Natural killer cell (primary cell): ENCODE data around the gene TCEAL8. TPM values are rescaled to one million over a fixed set of nuclear protein-coding genes. Genes with fewer than 3 reads are reported as not detected.
A peak's percentile ranks its signal among the peaks of the same experiment; 100 is the strongest.

Experiments used
- ATAC-seq, 3 donors: fragments of 150-1000 bp in 2 of 3; fragments of 200-7000 bp in 1 of 3; cut with Tn5 transposase; 1 replicate in 1 of 3; 2 replicates in 2 of 3; pipeline ENCODE4 v1.10.0; 2021; ENCODE audit warnings: mild to moderate bottlenecking in 2 of 3, moderate library complexity in 2 of 3
- DNase-seq, 2 donors: peaks; one replicate each; pipeline versions ENCODE4 v3.0.0 to v3.0.0-alpha.2; 2013 to 2021; ENCODE audit warnings: mixed read lengths in 1 of 2
- H3K27ac ChIP-seq: one replicate; pipeline ENCODE4 v1.5.1; 2013; ENCODE audit warnings: mild to moderate bottlenecking, low read length
- H3K27me3 ChIP-seq: one replicate; pipeline ENCODE4 v1.6.1; 2013; ENCODE audit warnings: low read length; ENCODE audit not compliant: control insufficient read depth, insufficient read depth
- H3K36me3 ChIP-seq: one replicate; pipeline ENCODE4 v1.6.1; 2013; ENCODE audit warnings: low read length; ENCODE audit not compliant: control insufficient read depth, insufficient read depth
- H3K4me1 ChIP-seq: one replicate; pipeline ENCODE4 v1.6.1; 2013; ENCODE audit warnings: low read length; ENCODE audit not compliant: control insufficient read depth, insufficient read depth
- H3K4me3 ChIP-seq: one replicate; pipeline ENCODE4 v1.5.1; 2013; ENCODE audit warnings: low read length
- H3K9me3 ChIP-seq: one replicate; pipeline ENCODE4 v1.6.1; 2013; ENCODE audit warnings: low read length; ENCODE audit not compliant: control insufficient read depth, insufficient read depth
- H3K27ac Mint-ChIP-seq, 2 donors: one replicate each; pipeline ENCODE4 v1.8.0; 2022; ENCODE audit warnings: mild to moderate bottlenecking in 2 of 2, mixed read lengths in 2 of 2, moderate library complexity in 1 of 2
- H3K27me3 Mint-ChIP-seq, 2 donors: one replicate each; pipeline ENCODE4 v1.8.0; 2022; ENCODE audit warnings: low read depth in 2 of 2, mixed read lengths in 2 of 2
- H3K36me3 Mint-ChIP-seq: one replicate; pipeline ENCODE4 v1.8.0; 2022; ENCODE audit warnings: mixed read lengths
- H3K4me1 Mint-ChIP-seq, 2 donors: one replicate each; pipeline ENCODE4 v1.8.0; 2022; ENCODE audit warnings: mixed read lengths in 2 of 2
- H3K4me3 Mint-ChIP-seq: one replicate; pipeline ENCODE4 v1.8.0; 2022; ENCODE audit warnings: mild to moderate bottlenecking, moderate library complexity, mixed read lengths
- H3K9me3 Mint-ChIP-seq, 2 donors: one replicate each; pipeline ENCODE4 v1.8.0; 2022; ENCODE audit warnings: mixed read lengths in 2 of 2
- WGBS: methylation state at CpG from one replicate; pipeline ENCODE4 v1.1.7; 2013; ENCODE audit warnings: missing lambda C conversion rate; ENCODE audit not compliant: insufficient coverage; 5-methylcytosine and 5-hydroxymethylcytosine counted together
- intact Hi-C: fragments of 100-400 bp; cut with micrococcal nuclease; formaldehyde crosslinking; loops from one replicate; pipeline ENCODE4 v1.14.2; 2022
- total RNA-seq, 4 donors: library from RNA; stranded (reverse); fragments of 120-200 nt in 1 of 4; gene quantifications; one replicate each; pipeline versions ENCODE4 v1.2.3 to v1.2.4, GENCODE V29; 2013 to 2022
- TF ChIP-seq, protein P1 (sequence below): fragments of 200-600 bp; IDR thresholded peaks from one replicate; pipeline ENCODE4 v1.8.0; 2022; ENCODE audit warnings: antibody characterized with exemption

The TCEAL8 gene
- total RNA-seq, 3 donors from 2014 or later (not counting 1 experiment from before 2014, with no cell fraction given), result 17.2 to 26.5 (median 22.1) TPM

DNA sequence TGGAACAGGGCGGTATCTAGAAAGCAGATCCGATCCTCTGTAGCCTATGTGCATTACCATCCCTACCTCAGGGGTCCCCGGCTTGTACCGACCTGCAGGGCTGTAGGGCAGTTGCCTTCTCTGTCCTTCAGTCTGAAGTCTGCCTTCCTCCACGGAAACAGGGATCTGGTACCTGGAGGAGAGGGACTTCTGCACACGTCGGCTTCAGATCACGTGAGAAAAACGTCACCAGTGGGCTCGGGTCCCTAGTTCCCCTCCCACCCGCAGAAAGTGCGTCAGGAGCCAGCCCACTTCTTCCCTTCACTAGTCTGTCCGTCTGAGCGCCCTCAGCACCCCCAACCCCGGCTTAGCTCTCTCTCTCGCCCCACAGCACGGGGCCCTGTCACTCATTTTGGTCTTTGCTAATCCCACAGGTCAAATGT, 21.6 kb upstream of the TCEAL8 start, which contains the start of gene TCEAL5:
Gene TCEAL5 (minus strand): TSS at position 170 of the 422 bp plus-strand sequence. CDS start 2,187 bp downstream, outside the sequence.
- no peak within 1 kb of the TSS for H3K4me3 ChIP-seq
- DNase-seq (peak in 1 of 2 donors; percentile 3), ATAC-seq (peak in 1 of 3 donors; percentile 36)
- 0% methylated on average over 14 of the region's 17 CpGs for WGBS
- Mint-ChIP-seq H3K4me3 (no peak within 1 kb of the TSS), H3K27ac (no peak within 1 kb of the TSS), H3K9me3 (no peaks in the 10 kb centered on the region), H3K27me3 (peaks cover 45 to 86% of the 10 kb centered on the region in 2 donors), H3K36me3 (no peaks in the 10 kb centered on the region), H3K4me1 (peaks cover 0 to 6% of the 10 kb centered on the region in 2 donors)
- no peaks in the 10 kb centered on the region for H3K9me3 ChIP-seq
- H3K36me3 ChIP-seq, result no peaks in the 10 kb centered on the region
- intact Hi-C loops, result no loop called here
- H3K27ac ChIP-seq, result no peak within 1 kb of the TSS
- peaks cover 7% of the 10 kb centered on the region for H3K4me1 ChIP-seq
- peaks cover 3% of the 10 kb centered on the region for H3K27me3 ChIP-seq
- TF ChIP-seq, protein P1, sequence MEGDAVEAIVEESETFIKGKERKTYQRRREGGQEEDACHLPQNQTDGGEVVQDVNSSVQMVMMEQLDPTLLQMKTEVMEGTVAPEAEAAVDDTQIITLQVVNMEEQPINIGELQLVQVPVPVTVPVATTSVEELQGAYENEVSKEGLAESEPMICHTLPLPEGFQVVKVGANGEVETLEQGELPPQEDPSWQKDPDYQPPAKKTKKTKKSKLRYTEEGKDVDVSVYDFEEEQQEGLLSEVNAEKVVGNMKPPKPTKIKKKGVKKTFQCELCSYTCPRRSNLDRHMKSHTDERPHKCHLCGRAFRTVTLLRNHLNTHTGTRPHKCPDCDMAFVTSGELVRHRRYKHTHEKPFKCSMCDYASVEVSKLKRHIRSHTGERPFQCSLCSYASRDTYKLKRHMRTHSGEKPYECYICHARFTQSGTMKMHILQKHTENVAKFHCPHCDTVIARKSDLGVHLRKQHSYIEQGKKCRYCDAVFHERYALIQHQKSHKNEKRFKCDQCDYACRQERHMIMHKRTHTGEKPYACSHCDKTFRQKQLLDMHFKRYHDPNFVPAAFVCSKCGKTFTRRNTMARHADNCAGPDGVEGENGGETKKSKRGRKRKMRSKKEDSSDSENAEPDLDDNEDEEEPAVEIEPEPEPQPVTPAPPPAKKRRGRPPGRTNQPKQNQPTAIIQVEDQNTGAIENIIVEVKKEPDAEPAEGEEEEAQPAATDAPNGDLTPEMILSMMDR, result no peak

DNA sequence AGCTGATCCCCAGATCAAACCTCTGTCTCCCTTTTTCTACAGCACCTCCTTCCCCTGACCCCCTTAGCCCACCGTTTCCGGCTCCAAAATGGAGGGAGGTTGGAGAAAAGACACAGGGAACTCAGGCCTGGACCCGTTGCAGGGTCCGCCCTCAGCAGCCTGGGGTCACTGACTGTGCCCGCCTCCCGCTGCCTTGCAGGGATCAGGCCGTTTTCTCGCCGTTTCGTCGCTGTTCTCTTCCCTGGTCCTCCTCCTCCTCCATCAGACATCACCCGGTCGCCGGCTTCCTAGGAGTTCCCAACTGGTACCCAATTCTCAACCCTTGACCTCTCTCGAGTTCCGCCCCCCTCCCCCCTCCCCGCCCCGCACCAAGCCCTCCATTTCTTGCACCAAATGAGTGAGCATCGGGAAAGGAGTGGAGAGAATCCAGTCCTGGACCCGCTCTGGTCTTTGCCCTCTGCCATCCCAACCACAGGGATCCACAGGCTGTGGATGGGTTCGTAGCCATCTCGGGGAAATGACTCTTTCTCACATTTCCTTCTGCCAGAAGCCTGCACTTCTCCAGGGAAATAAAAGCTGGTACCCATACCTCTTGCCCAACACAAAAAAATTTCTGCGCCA, 21.1 kb upstream of the TCEAL8 start:
- H3K4me3 ChIP-seq, result no peak overlapping the region
- no peaks in the 10 kb centered on the region for H3K9me3 ChIP-seq
- ATAC-seq (no peak), DNase-seq (no peak)
- H3K4me1 Mint-ChIP-seq, result peaks cover 0 to 6% of the 10 kb centered on the region in 2 donors
- H3K27me3 Mint-ChIP-seq, result peaks cover 45 to 86% of the 10 kb centered on the region in 2 donors
- no peak overlapping the region for H3K27ac Mint-ChIP-seq
- H3K4me1 ChIP-seq, result peaks cover 7% of the 10 kb centered on the region
- H3K4me3 Mint-ChIP-seq, result no peak overlapping the region
- H3K9me3 Mint-ChIP-seq, result no peaks in the 10 kb centered on the region
- H3K27me3 ChIP-seq, result peaks cover 3% of the 10 kb centered on the region
- 21% methylated on average over 18 of the region's 23 CpGs for WGBS
- TF ChIP-seq, protein P1, result no peak
- intact Hi-C loops, result no loop called here
- H3K27ac ChIP-seq, result no peak overlapping the region
- no peaks in the 10 kb centered on the region for H3K36me3 Mint-ChIP-seq
- no peaks in the 10 kb centered on the region for H3K36me3 ChIP-seq

DNA sequence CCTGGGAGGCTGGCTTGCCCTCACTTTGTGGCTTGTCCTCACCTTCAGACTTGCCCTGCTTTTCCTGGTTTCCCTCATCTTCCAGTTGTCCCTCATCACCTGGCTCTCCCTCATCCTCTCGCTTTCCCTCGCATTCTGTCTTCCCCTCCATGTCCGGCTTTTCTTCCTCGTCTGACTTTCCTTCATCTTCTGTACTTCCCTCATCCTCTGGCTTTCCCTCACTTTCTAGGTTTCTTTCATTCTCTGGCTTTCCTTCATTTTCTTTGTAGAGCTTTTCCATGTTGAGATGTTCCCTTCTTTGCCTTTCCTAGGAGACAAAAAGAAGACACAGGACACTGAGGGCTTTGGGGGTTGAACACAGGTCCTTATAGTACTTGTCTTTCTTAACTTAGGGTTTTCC, 19.3 kb upstream of the TCEAL8 start:
- Mint-ChIP-seq H3K27me3 (peaks cover 40 to 75% of the 10 kb centered on the region in 2 donors), H3K4me3 (no peak overlapping the region), H3K27ac (no peak overlapping the region), H3K36me3 (no peaks in the 10 kb centered on the region), H3K4me1 (peaks cover 0 to 6% of the 10 kb centered on the region in 2 donors), H3K9me3 (no peaks in the 10 kb centered on the region)
- H3K27ac ChIP-seq, result no peak overlapping the region
- TF ChIP-seq, protein P1, result no peak
- intact Hi-C loops, result no loop called here
- H3K27me3 ChIP-seq, result peaks cover 3% of the 10 kb centered on the region
- no peak for DNase-seq
- no peaks in the 10 kb centered on the region for H3K9me3 ChIP-seq
- ATAC-seq, result no peak
- H3K36me3 ChIP-seq, result no peaks in the 10 kb centered on the region
- H3K4me3 ChIP-seq, result no peak overlapping the region
- WGBS, result 95% methylated on average over 4 of the region's 4 CpGs
- H3K4me1 ChIP-seq, result peaks cover 7% of the 10 kb centered on the region

DNA sequence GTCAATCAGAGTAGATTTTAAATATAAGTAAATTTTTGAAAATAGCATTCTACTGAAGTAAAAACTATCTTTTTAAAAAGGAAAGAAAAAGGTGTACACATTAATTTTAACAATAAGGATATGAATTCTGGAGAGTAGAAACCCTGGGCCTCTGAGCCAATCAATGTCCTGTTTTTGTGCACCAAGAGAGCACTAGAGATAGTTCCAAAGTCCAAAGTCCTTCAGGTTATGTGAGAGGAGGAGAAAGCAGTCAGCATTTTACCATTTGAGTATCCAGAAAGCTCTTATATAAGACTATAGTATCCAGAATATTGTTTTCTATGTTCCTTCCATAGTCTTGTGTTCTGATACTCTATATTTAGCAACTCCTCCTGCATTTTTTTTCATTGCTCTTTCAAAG, 3.3 kb upstream of the TCEAL8 start:
- intact Hi-C loops, result no loop called here
- no peaks in the 10 kb centered on the region for H3K27me3 ChIP-seq
- H3K36me3 Mint-ChIP-seq, result no peaks in the 10 kb centered on the region
- ATAC-seq (no peak), DNase-seq (no peak)
- H3K4me1 ChIP-seq, result peaks cover 12% of the 10 kb centered on the region
- H3K36me3 ChIP-seq, result no peaks in the 10 kb centered on the region
- TF ChIP-seq, protein P1, result no peak
- H3K27ac Mint-ChIP-seq, result no peak overlapping the region
- H3K27ac ChIP-seq, result no peak overlapping the region
- H3K4me1 Mint-ChIP-seq, result peaks cover 20 to 21% of the 10 kb centered on the region in 2 donors
- peaks cover 7 to 29% of the 10 kb centered on the region in 2 donors for H3K27me3 Mint-ChIP-seq
- no peak overlapping the region for H3K4me3 ChIP-seq
- no peaks in the 10 kb centered on the region for H3K9me3 ChIP-seq
- no peaks in the 10 kb centered on the region for H3K9me3 Mint-ChIP-seq
- no peak overlapping the region for H3K4me3 Mint-ChIP-seq
